Thoracic aorta (tissue), 2 donors: Measurements from ENCODE around the gene BOLA2B. TPM values are rescaled to one million over a fixed set of nuclear protein-coding genes. Genes with fewer than 3 reads are reported as not detected.

Experiments
- ATAC-seq: fragments of 150-250 bp; one replicate; pipeline ENCODE4 v1.8.0; 2017; ENCODE audit warnings: low read depth; ENCODE audit not compliant: insufficient number of reproducible peaks, low FRiP score
- DNase-seq: peaks from one replicate; pipeline ENCODE4 v3.0.0-alpha.2; 2020; ENCODE audit warnings: low spot score
- H3K27ac ChIP-seq, 2 donors: fragments of 200-600 bp; sonication (generic); 1 replicate in 1 of 2; 2 replicates in 1 of 2; pipeline ENCODE4 v1.5.1; 2016; ENCODE audit warnings: mild to moderate bottlenecking in 2 of 2, moderate library complexity in 2 of 2
- H3K27me3 ChIP-seq: fragments of 200-600 bp; sonication (generic); replicated peaks from 2 replicates; pipeline ENCODE4 v1.6.0; 2016; ENCODE audit warnings: mild to moderate bottlenecking; ENCODE audit not compliant: insufficient read depth
- H3K36me3 ChIP-seq: fragments of 200-600 bp; sonication (generic); one replicate; pipeline ENCODE4 v1.5.1; 2016
- H3K4me1 ChIP-seq, 2 donors: fragments of 200-600 bp; sonication (generic); 1 replicate in 1 of 2; 2 replicates in 1 of 2; pipeline versions ENCODE4 v1.5.1 to v1.6.0; 2016; ENCODE audit warnings: low read depth in 2 of 2, mild to moderate bottlenecking in 1 of 2; ENCODE audit not compliant: control insufficient read depth in 1 of 2
- H3K4me3 ChIP-seq: fragments of 200-600 bp; sonication (generic); 2 replicates; pipeline ENCODE4 v1.5.1; 2016; ENCODE audit warnings: mild to moderate bottlenecking
- H3K9me3 ChIP-seq: fragments of 200-600 bp; sonication (generic); 2 replicates; pipeline ENCODE4 v1.5.1; 2016
- CTCF ChIP-seq: fragments of 200-600 bp; sonication (generic); IDR thresholded peaks from one replicate; pipeline ENCODE4 v1.5.1; 2019; ENCODE audit warnings: antibody characterized with exemption
- total RNA-seq, 2 donors: library from RNA; depleted of rRNA; stranded (reverse); fragments of >200 nt; gene quantifications; one replicate each; pipeline versions ENCODE4 v1.1.0 to v1.2.3, GENCODE V29; 2016

The BOLA2B gene
- total RNA-seq, 2 donors from 2014 or later, result 83.4 to 224 TPM

- Histone ChIP-seq H3K27me3 (no peaks in the 10 kb centered on the region), H3K4me1 (no peaks in the 10 kb centered on the region), H3K36me3 (no peaks in the 10 kb centered on the region), H3K4me3 (no peak overlapping the region), H3K27ac (no peak overlapping the region), H3K9me3 (peaks cover 3% of the 10 kb centered on the region)
- TF ChIP-seq CTCF, result no peak
- no peak for DNase-seq
- ATAC-seq, result no peak
These were observed 49.4 kb downstream of the BOLA2B start for GRCh38 chr16:30144017-30144416.

DNA sequence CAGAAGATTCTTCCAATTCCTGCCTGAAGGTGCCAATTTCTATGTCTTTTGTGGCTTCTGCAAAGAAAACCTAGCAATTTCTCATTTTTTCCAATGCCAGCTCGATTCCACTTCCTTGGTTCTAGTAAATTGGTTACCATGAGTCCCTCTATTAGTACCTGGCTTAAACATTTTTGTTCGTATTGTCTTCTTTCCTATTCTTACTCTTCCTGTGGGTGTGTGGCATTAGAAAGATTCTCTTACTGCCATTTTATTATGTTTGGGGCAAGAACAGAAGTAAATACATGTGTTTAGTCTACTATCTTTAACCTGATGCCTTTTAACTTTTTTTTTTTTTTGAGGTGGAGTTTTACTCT lies 50.1 kb downstream of the BOLA2B start:
- no peak for TF ChIP-seq CTCF
- Histone ChIP-seq H3K27ac (no peak overlapping the region), H3K4me3 (no peak overlapping the region), H3K9me3 (no peaks in the 10 kb centered on the region), H3K4me1 (no peaks in the 10 kb centered on the region), H3K36me3 (no peaks in the 10 kb centered on the region), H3K27me3 (no peaks in the 10 kb centered on the region)
- no peak for DNase-seq
- no peak for ATAC-seq

Other genes with a start within 250 kb of the BOLA2B start
- 100 to 1,000 TPM in 1 of 2 donors, 10 to 100 TPM in 1; 79.7 to 161 TPM for gene TMEM219, start 231.6 kb downstream of the BOLA2B start, total RNA-seq
- 10 to 100 TPM; 54.6 to 55.0 TPM for gene TAOK2, start 219.8 kb downstream of the BOLA2B start, total RNA-seq
- gene HIRIP3, start 198.0 kb downstream of the BOLA2B start, total RNA-seq, result 10 to 100 TPM in 1 of 2 donors, 1 to 10 TPM in 1; 6.1 to 17.7 TPM
- gene INO80E, start 197.4 kb downstream of the BOLA2B start, total RNA-seq, result 10 to 100 TPM; 67.4 to 81.8 TPM
- under 1 TPM in 1 of 2 donors, not detected in 1; 0.56 TPM for gene DOC2A, start 182.6 kb downstream of the BOLA2B start, total RNA-seq
- gene C16orf92, start 170.5 kb downstream of the BOLA2B start, total RNA-seq, result not detected
- not detected for gene TLCD3B, start 162.4 kb downstream of the BOLA2B start, total RNA-seq
- 100 to 1,000 TPM; 569 to 841 TPM for gene ALDOA, start 127.9 kb downstream of the BOLA2B start, total RNA-seq
- 10 to 100 TPM; 37.7 to 54.2 TPM for gene PPP4C, start 117.7 kb downstream of the BOLA2B start, total RNA-seq
- under 1 TPM in 1 of 2 donors, not detected in 1; 0.56 TPM for gene TBX6, start 101.7 kb downstream of the BOLA2B start, total RNA-seq
- 100 to 1,000 TPM in 1 of 2 donors, 10 to 100 TPM in 1; 69.2 to 105 TPM for gene YPEL3, start 97.5 kb downstream of the BOLA2B start, total RNA-seq
- gene GDPD3, start 80.1 kb downstream of the BOLA2B start, total RNA-seq, result 1 to 10 TPM; 4.6 to 6.0 TPM
- gene MAPK3, start 70.4 kb downstream of the BOLA2B start, total RNA-seq, result 100 to 1,000 TPM in 1 of 2 donors, 10 to 100 TPM in 1; 41.3 to 108 TPM
- gene CORO1A, start 10.1 kb downstream of the BOLA2B start, total RNA-seq, result 10 to 100 TPM; 78.1 to 87.8 TPM
- gene SLX1A, start 209 bp upstream of the BOLA2B start, total RNA-seq, result 10 to 100 TPM; 20.1 to 43.6 TPM
- gene SULT1A3, start 5.6 kb upstream of the BOLA2B start, total RNA-seq, result 10 to 100 TPM; 11.1 to 15.6 TPM
- 10 to 100 TPM in 1 of 2 donors, 1 to 10 TPM in 1; 6.5 to 14.0 TPM for gene NPIPB13, start 54.8 kb upstream of the BOLA2B start, total RNA-seq
- gene CD2BP2, start 161.6 kb upstream of the BOLA2B start, total RNA-seq, result 10 to 100 TPM; 31.4 to 52.0 TPM
- gene TBC1D10B, start 176.8 kb upstream of the BOLA2B start, total RNA-seq, result 10 to 100 TPM; 34.5 TPM
- under 1 TPM in 1 of 2 donors, not detected in 1; 0.81 TPM for gene MYL11, start 181.1 kb upstream of the BOLA2B start, total RNA-seq
- gene SEPTIN1, start 188.9 kb upstream of the BOLA2B start, total RNA-seq, result 1 to 10 TPM; 3.0 to 4.2 TPM
- 10 to 100 TPM; 10.9 to 11.1 TPM for gene ZNF48, start 201.8 kb upstream of the BOLA2B start, total RNA-seq
- gene ZNF771, start 213.9 kb upstream of the BOLA2B start, total RNA-seq, result 10 to 100 TPM; 21.8 to 25.7 TPM
- 10 to 100 TPM; 16.7 to 24.0 TPM for gene DCTPP1, start 236.4 kb upstream of the BOLA2B start, total RNA-seq